HEK293T (cell line): ENCODE data around the gene OR10G3.

Source experiments
- ELF4 ChIP-seq: fragments of 450-650 bp; IDR thresholded peaks from 2 replicates; pipeline ENCODE4 v1.6.1; 2017; ENCODE audit warnings: antibody characterized with exemption
- SP1 ChIP-seq: fragments of 450-650 bp; IDR thresholded peaks from 2 replicates; pipeline ENCODE4 v1.6.1; 2017

DNA sequence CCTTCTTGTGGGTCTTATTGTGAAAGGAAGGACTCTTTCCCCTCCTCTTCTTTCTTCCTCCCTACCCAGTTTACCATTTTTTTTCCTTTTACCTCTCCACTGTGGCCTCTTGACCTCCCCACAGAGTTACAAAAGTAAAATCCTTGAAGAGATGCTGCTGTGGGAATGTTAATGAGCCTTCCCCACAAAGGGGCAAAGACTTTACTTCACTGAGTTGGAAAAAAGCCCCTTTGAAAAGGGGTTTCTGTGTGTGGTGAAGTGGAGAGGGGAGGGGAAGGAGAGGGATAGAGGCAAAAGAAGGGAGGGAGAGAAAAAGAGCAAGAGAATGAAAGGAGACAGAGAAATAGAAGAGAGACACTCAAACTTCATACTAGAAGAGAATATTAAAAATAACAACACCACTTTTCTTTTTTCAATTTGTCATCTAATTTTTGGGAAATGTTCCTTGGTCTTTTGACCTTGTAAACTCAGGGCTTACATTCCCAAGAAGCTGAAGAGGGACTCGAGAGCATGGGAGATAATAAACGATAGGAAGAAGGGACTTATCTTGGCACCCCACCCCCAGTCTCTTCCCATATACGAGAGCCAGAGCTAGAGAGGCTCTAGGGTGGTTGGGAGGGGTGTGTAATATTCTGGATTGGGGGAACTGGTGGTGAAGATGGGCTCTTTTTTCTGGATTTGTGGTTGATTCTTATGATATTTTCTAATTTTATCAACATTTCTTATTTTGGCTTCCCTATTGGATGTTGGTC is 40.5 kb downstream of the OR10G3 start:
- TF ChIP-seq SP1 (no peak), ELF4 (no peak)
